ENCODE data around the gene C12orf75. TPM values are rescaled to one million over a fixed set of nuclear protein-coding genes. Genes with fewer than 3 reads are reported as not detected.
"Not testable (repeated sequence)": the region's sequence is repeated elsewhere in the genome, so short reads cannot be mapped to it uniquely, and the experiment has no call there.

Gene C12orf75
- total RNA-seq, 2 experiments from 2014 or later, result 56.0 to 57.5 TPM

- DNase-seq, result no peak
- Mint-ChIP-seq H3K36me3 (peaks cover 15% of the 10 kb centered on the region), H3K4me3 (no peak overlapping the region), H3K4me1 (no peaks in the 10 kb centered on the region), H3K9me3 (peaks cover 12% of the 10 kb centered on the region), H3K27me3 (no peaks in the 10 kb centered on the region), H3K27ac (no peak overlapping the region)
Observed at GRCh38 chr12:105399428-105400081, 69.1 kb downstream of the C12orf75 start.

GRCh38 chr12:105400227-105400626 lies 69.7 kb downstream of the C12orf75 start:
- peaks cover 15% of the 10 kb centered on the region for H3K36me3 Mint-ChIP-seq
- H3K4me3 Mint-ChIP-seq, result no peak overlapping the region
- peaks cover 13% of the 10 kb centered on the region for H3K9me3 Mint-ChIP-seq
- H3K27me3 Mint-ChIP-seq, result no peaks in the 10 kb centered on the region
- no peaks in the 10 kb centered on the region for H3K4me1 Mint-ChIP-seq
- no peak for DNase-seq
- no peak overlapping the region for H3K27ac Mint-ChIP-seq

GRCh38 chr12:105401198-105401597 lies 70.7 kb downstream of the C12orf75 start:
- no peak overlapping the region for H3K4me3 Mint-ChIP-seq
- H3K36me3 Mint-ChIP-seq, result peaks cover 15% of the 10 kb centered on the region
- H3K27me3 Mint-ChIP-seq, result no peaks in the 10 kb centered on the region
- peaks cover 13% of the 10 kb centered on the region for H3K9me3 Mint-ChIP-seq
- H3K27ac Mint-ChIP-seq, result no peak overlapping the region
- no peaks in the 10 kb centered on the region for H3K4me1 Mint-ChIP-seq
- DNase-seq, result no peak

GRCh38 chr12:105402366-105402765 lies 71.9 kb downstream of the C12orf75 start:
- Mint-ChIP-seq H3K36me3 (peaks cover 15% of the 10 kb centered on the region), H3K27ac (no peak overlapping the region), H3K4me3 (no peak overlapping the region), H3K4me1 (no peaks in the 10 kb centered on the region), H3K9me3 (peaks cover 13% of the 10 kb centered on the region), H3K27me3 (no peaks in the 10 kb centered on the region)
- DNase-seq, result no peak

GRCh38 chr12:105403095-105403494 lies 72.6 kb downstream of the C12orf75 start:
- Mint-ChIP-seq H3K27me3 (no peaks in the 10 kb centered on the region), H3K4me3 (no peak overlapping the region), H3K27ac (no peak overlapping the region), H3K9me3 (peaks cover 11% of the 10 kb centered on the region), H3K4me1 (no peaks in the 10 kb centered on the region), H3K36me3 (peaks cover 11% of the 10 kb centered on the region)
- no peak for DNase-seq

GRCh38 chr12:105404134-105404533 lies 73.6 kb downstream of the C12orf75 start:
- H3K36me3 Mint-ChIP-seq, DNase-seq, H3K27me3 Mint-ChIP-seq, H3K9me3 Mint-ChIP-seq, H3K27ac Mint-ChIP-seq, H3K4me1 Mint-ChIP-seq, H3K4me3 Mint-ChIP-seq: not testable (repeated sequence)

- Mint-ChIP-seq H3K9me3 (peaks cover 3% of the 10 kb centered on the region), H3K27me3 (no peaks in the 10 kb centered on the region), H3K4me1 (peaks cover 13% of the 10 kb centered on the region), H3K4me3 (no peak overlapping the region), H3K27ac (no peak overlapping the region), H3K36me3 (no peaks in the 10 kb centered on the region)
- no peak for DNase-seq
Observed at GRCh38 chr12:105406497-105406896, 76.0 kb downstream of the C12orf75 start.

GRCh38 chr12:105409279-105409678 lies 78.8 kb downstream of the C12orf75 start:
- Mint-ChIP-seq H3K9me3 (peaks cover 3% of the 10 kb centered on the region), H3K4me1 (peaks cover 13% of the 10 kb centered on the region), H3K4me3 (no peak overlapping the region), H3K27ac (no peak overlapping the region), H3K27me3 (no peaks in the 10 kb centered on the region), H3K36me3 (no peaks in the 10 kb centered on the region)
- DNase-seq, result no peak

GRCh38 chr12:105409801-105410471 lies 79.4 kb downstream of the C12orf75 start:
- Mint-ChIP-seq H3K9me3 (no peaks in the 10 kb centered on the region), H3K36me3 (no peaks in the 10 kb centered on the region), H3K27ac (no peak overlapping the region), H3K4me3 (peak overlapping the region; percentile 43), H3K4me1 (peaks cover 13% of the 10 kb centered on the region), H3K27me3 (no peaks in the 10 kb centered on the region)
- DNase-seq, result no peak

- Mint-ChIP-seq H3K9me3 (no peaks in the 10 kb centered on the region), H3K36me3 (no peaks in the 10 kb centered on the region), H3K4me1 (peaks cover 13% of the 10 kb centered on the region), H3K27ac (no peak overlapping the region), H3K4me3 (no peak overlapping the region), H3K27me3 (no peaks in the 10 kb centered on the region)
- no peak for DNase-seq
Observed at GRCh38 chr12:105413911-105414487, 83.5 kb downstream of the C12orf75 start.

GRCh38 chr12:105417732-105418131 lies 87.2 kb downstream of the C12orf75 start:
- H3K4me3 Mint-ChIP-seq, result no peak overlapping the region
- no peak overlapping the region for H3K27ac Mint-ChIP-seq
- no peaks in the 10 kb centered on the region for H3K27me3 Mint-ChIP-seq
- H3K4me1 Mint-ChIP-seq, result no peaks in the 10 kb centered on the region
- DNase-seq, result no peak
- no peaks in the 10 kb centered on the region for H3K36me3 Mint-ChIP-seq
- no peaks in the 10 kb centered on the region for H3K9me3 Mint-ChIP-seq

- DNase-seq, result no peak
- Mint-ChIP-seq H3K4me3 (no peak overlapping the region), H3K36me3 (no peaks in the 10 kb centered on the region), H3K9me3 (no peaks in the 10 kb centered on the region), H3K27ac (no peak overlapping the region), H3K27me3 (no peaks in the 10 kb centered on the region), H3K4me1 (peaks cover 4% of the 10 kb centered on the region)
Observed at GRCh38 chr12:105418229-105418628, 87.7 kb downstream of the C12orf75 start.

GRCh38 chr12:105418821-105419291 lies 88.4 kb downstream of the C12orf75 start:
- Mint-ChIP-seq H3K36me3 (no peaks in the 10 kb centered on the region), H3K27me3 (no peaks in the 10 kb centered on the region), H3K27ac (no peak overlapping the region), H3K9me3 (no peaks in the 10 kb centered on the region), H3K4me1 (peaks cover 10% of the 10 kb centered on the region), H3K4me3 (no peak overlapping the region)
- DNase-seq, result no peak

- H3K27me3 Mint-ChIP-seq, result no peaks in the 10 kb centered on the region
- H3K4me1 Mint-ChIP-seq, result peaks cover 16% of the 10 kb centered on the region
- no peaks in the 10 kb centered on the region for H3K9me3 Mint-ChIP-seq
- DNase-seq, result no peak
- no peaks in the 10 kb centered on the region for H3K36me3 Mint-ChIP-seq
- no peak overlapping the region for H3K4me3 Mint-ChIP-seq
- no peak overlapping the region for H3K27ac Mint-ChIP-seq
Observed at GRCh38 chr12:105419606-105420005, 89.1 kb downstream of the C12orf75 start.

GRCh38 chr12:105420046-105420445 lies 89.6 kb downstream of the C12orf75 start:
- Mint-ChIP-seq H3K4me1 (peaks cover 16% of the 10 kb centered on the region), H3K36me3 (no peaks in the 10 kb centered on the region), H3K27ac (no peak overlapping the region), H3K4me3 (no peak overlapping the region), H3K27me3 (no peaks in the 10 kb centered on the region), H3K9me3 (no peaks in the 10 kb centered on the region)
- no peak for DNase-seq

All from activated naive CD8-positive, alpha-beta T cell treated with anti-CD3 and anti-CD28 coated beads for 36 hours (primary cell).